HG02678 (cell line): ENCODE data around the gene CNTFR.
"Not testable (repeated sequence)": the region's sequence is repeated elsewhere in the genome, so short reads cannot be mapped to it uniquely, and the experiment has no call there.

ENCODE experiments used
- ATAC-seq: cut with Tn5 transposase; IDR thresholded peaks from one replicate; pipeline ENCODE4 v1.9.1; 2021; ENCODE audit warnings: mild to moderate bottlenecking, moderate library complexity; ENCODE audit not compliant: unreplicated experiment

The CNTFR gene

GRCh38 chr9:34555500-34555899, 34.0 kb downstream of the CNTFR start:
- ATAC-seq, result no peak

GRCh38 chr9:34555002-34555348, 34.5 kb downstream of the CNTFR start:
- no peak for ATAC-seq

GRCh38 chr9:34554211-34555001, 35.1 kb downstream of the CNTFR start:
- no peak for ATAC-seq

GRCh38 chr9:34553511-34554021, 36.0 kb downstream of the CNTFR start:
- ATAC-seq, result no peak

- ATAC-seq, result no peak
Observed at GRCh38 chr9:34552986-34553385, 36.5 kb downstream of the CNTFR start.

GRCh38 chr9:34552606-34552981, 36.9 kb downstream of the CNTFR start:
- ATAC-seq, result no peak

GRCh38 chr9:34551751-34552605, 37.5 kb downstream of the CNTFR start:
- no peak for ATAC-seq

GRCh38 chr9:34550681-34551270, 38.7 kb downstream of the CNTFR start:
- ATAC-seq, result no peak

GRCh38 chr9:34550016-34550680, 39.4 kb downstream of the CNTFR start:
- no peak for ATAC-seq

- ATAC-seq, result no peak
Observed at GRCh38 chr9:34549407-34549732, 40.2 kb downstream of the CNTFR start.

GRCh38 chr9:34547960-34548611, 41.4 kb downstream of the CNTFR start:
- no peak for ATAC-seq

GRCh38 chr9:34546834-34547827, 42.4 kb downstream of the CNTFR start:
- no peak for ATAC-seq

GRCh38 chr9:34546102-34546833, 43.3 kb downstream of the CNTFR start:
- no peak for ATAC-seq

GRCh38 chr9:34545497-34545896, 44.0 kb downstream of the CNTFR start:
- no peak for ATAC-seq

- ATAC-seq, result no peak
Observed at GRCh38 chr9:34544035-34544434, 45.5 kb downstream of the CNTFR start.

GRCh38 chr9:34541540-34541939, 48.0 kb downstream of the CNTFR start:
- no peak for ATAC-seq

GRCh38 chr9:34540827-34541226, 48.7 kb downstream of the CNTFR start:
- ATAC-seq, result no peak

- ATAC-seq, result no peak
Observed at GRCh38 chr9:34536685-34537084, 52.8 kb downstream of the CNTFR start.

GRCh38 chr9:34532041-34532440, 57.5 kb downstream of the CNTFR start:
- not testable (repeated sequence) for ATAC-seq
